NCI-H446 treated with DMSO at 0.1 percent for 48 hours (cell line): ENCODE data around the gene QPCTL.
"Not testable (repeated sequence)": the region's sequence is repeated elsewhere in the genome, so short reads cannot be mapped to it uniquely, and the experiment has no call there.

ENCODE experiments used
- DNase-seq: peaks from one replicate; lab custom pipeline; 2025; lab: John Stamatoyannopoulos, UW

The QPCTL gene

GRCh38 chr19:45676851-45677263, 15.6 kb upstream of the QPCTL start:
- DNase-seq: no peak

DNA sequence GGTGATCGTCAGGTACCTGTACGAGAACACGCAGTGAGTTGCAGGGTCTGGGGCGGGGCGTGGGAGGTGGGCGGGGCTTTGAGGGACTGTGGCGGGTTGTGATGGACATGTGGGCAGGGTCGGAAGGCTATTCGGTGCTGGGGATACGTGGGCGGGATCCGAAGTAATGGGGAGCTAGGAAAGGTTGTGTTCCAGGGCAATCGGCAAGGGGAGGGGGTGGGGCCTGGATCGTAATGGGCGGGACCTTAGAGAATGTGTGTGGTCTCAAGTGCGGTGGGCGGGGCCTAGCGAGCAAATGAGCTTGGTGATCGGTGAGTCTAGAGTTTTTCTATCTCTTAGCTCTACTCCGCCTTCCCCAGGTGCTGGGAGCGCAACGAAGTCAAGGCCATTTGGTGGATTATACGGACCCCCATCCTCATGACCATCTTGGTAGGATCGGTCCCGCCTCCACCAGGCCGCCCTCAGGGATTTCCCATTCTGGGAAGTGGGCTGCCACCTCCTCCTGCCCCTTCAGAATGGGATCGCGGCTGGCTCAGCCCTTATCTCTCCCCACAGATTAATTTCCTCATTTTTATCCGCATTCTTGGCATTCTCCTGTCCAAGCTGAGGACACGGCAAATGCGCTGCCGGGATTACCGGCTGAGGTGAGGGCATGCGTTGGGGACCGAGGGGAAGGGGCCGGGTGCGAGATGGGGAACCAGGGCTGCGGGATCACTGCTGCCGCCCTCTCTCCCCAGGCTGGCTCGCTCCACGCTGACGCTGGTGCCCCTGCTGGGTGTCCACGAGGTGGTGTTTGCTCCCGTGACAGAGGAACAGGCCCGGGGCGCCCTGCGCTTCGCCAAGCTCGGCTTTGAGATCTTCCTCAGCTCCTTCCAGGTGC, 14.9 kb upstream of the QPCTL start:
- DNase-seq: no peak

DNA sequence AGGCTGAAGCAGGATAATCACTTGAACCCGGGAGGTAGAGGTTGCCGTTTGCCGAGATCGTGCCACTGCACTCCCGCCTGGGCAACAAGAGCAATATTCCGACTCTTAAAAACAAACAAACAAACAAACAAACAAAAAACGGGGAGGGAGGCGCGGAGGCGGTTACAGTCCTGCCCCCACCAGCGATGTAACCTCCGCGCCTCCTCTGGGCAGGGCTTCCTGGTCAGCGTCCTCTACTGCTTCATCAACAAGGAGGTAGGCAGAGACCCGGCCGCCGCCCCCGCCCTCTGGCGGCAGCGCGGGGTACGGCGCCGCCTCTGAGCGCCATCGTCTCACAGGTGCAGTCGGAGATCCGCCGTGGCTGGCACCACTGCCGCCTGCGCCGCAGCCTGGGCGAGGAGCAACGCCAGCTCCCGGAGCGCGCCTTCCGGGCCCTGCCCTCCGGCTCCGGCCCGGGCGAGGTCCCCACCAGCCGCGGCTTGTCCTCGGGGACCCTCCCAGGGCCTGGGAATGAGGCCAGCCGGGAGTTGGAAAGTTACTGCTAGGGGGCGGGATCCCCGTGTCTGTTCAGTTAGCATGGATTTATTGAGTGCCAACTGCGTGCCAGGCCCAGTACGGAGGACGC, 11.0 kb upstream of the QPCTL start:
- peak; percentile 64 for DNase-seq

GRCh38 chr19:45682117-45682516, 10.3 kb upstream of the QPCTL start:
- no peak for DNase-seq

- no peak for DNase-seq
Measured at GRCh38 chr19:45682908-45683307, 9.6 kb upstream of the QPCTL start.

- not testable (repeated sequence) for DNase-seq
Measured at GRCh38 chr19:45685045-45685444, 7.4 kb upstream of the QPCTL start.

- DNase-seq: no peak
Measured at GRCh38 chr19:45687599-45687998, 4.9 kb upstream of the QPCTL start.

- DNase-seq: peak; percentile 91
Measured at GRCh38 chr19:45691516-45692186, 815 bp upstream of the QPCTL start, which contains the start of gene SNRPD2. SNRPD2 (minus strand) TSS chr19:45691953; CDS start chr19:45691888, 65 bp downstream.

- DNase-seq: peak; percentile 26
Measured at GRCh38 chr19:45693106-45693788, 781 bp downstream of the QPCTL start.

GRCh38 chr19:45701676-45702075, 9.2 kb downstream of the QPCTL start:
- no peak for DNase-seq

DNA sequence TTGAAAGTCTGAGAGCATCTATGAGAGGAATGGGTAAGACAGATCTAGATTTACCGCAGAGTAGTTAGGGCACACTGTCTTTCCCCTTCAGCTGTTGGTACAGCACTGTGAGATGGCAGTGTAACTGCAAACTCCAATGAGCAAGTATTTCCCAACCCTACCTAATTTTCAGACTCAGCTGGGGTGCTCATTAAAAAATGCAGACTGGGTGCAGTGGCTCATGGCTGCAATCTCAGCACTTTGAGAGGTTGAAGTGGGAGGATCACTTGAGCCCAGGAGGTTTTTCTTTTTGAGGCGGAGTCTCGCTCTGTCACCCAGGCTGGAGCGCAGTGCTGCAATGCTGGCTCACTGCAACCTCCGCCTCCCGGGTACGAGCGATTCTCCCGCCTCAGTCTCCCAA, 12.6 kb downstream of the QPCTL start:
- DNase-seq: no peak

DNA sequence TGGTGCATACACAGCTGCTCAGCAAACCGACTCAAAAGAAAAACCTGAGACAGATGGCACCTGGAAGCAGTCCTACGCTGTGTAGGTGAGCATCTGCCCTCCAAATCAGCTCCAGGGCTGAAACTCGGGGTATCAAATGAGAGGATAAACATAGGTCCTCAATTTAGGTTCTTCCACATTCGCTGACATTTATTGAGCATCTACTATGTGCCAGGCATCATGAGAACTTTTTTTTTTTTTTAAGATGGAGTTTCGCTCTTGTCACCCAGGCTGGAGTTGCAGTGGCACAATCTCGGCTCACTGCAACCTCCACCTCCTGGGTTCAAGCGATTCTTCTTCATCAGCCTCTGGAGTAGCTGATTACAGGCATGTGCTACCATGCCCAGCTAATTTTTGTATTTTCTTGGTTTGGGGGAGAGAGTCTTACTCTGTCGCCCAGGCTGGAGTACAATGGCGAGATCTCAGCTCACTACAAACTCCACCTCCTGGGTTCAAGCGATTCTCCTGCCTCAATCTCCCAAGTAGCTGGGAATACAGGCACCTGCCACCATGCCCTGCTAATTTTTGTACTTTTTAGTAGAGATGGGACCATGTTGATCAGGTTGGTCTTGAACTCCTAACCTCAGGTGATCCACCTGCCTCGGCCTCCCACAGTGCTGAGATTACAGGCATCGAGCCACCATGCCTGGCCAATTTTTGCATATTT, 13.4 kb downstream of the QPCTL start:
- no peak for DNase-seq

DNA sequence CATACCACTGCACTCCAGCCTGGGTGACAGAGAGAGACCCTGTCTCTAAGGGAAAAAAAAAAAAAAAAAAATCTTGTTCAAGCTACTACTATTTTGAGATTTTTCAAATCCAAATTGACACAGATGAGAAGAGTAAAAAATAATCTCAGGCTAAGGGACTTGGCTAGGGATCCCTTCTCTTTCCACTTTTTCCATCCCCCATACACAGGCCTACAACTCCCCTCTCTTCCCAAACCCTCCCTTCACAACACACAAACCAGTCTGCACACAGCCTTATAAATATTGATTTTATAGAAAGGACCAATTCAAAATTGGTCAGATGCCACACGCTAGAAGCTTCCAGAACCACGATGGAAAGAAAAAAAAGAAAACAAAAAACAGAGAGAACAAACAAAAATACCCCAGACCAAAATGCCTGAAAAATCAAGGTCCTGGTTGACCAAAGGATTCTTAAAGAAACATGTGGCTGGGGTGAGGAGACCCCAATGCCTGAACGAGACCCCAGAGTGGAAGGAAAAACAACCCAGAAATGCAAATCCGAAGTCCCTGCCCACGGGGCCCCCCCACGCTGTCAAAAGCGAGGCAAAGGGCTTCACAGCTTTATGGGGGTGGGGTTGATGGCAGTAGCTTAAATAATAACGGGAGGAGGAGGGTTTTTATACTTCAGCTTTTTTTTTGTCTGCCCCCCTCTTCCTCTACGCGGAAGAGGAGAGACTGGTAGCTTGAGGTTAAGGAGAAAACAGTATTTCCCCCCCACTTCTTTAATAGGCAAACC, 18.1 kb downstream of the QPCTL start:
- DNase-seq: no peak

- no peak for DNase-seq
Measured at GRCh38 chr19:45711851-45712698, 19.6 kb downstream of the QPCTL start.

GRCh38 chr19:45712699-45713067, 20.2 kb downstream of the QPCTL start:
- no peak for DNase-seq

GRCh38 chr19:45713141-45713540, 20.7 kb downstream of the QPCTL start:
- no peak for DNase-seq

DNA sequence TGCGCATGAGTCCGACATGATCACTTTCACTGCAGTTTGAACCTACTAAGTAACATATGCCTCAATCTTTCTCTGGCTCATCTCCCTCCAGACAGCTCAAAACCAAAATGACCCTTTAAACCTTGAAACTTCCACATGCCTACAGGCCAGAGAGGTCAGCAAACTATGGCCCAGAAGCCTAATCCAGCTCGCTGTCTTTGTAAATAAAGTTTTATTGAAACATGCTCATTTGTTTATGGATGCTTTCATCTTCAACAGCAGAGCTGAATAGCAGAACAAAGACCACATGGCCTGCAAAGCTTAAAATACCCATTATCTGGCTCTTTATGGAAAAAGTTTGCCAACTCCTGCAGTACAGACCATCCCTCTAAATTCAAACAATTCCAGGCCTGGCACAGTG, 22.7 kb downstream of the QPCTL start:
- DNase-seq: no peak

GRCh38 chr19:45716359-45717130, 24.1 kb downstream of the QPCTL start:
- DNase-seq: no peak
